Activated CD4-positive, CD25-positive, alpha-beta regulatory T cell treated with anti-CD3 and anti-CD28 coated beads, Interleukin-2, amount 50 U/mL, for 72 hours (primary cell): ENCODE measurements around the gene NOP16.

Experiments used
- DNase-seq: peaks from one replicate; pipeline ENCODE4 v3.0.0; 2021

NOP16 gene

GRCh38 chr5:176388444-176389134 lies at the start of gene NOP16, which contains the start of gene HIGD2A:
Gene NOP16 (minus strand): TSS chr5:176388598. CDS start chr5:176388539, 59 bp downstream.
Gene HIGD2A (plus strand): TSS chr5:176388751. CDS start chr5:176388820, 69 bp downstream.
- peak; percentile 96 for DNase-seq

GRCh38 chr5:176436656-176437055 lies 48.3 kb upstream of the NOP16 start:
- DNase-seq = no peak

- DNase-seq = no peak
These were observed 44.3 kb upstream of the NOP16 start for GRCh38 chr5:176432707-176433106.

GRCh38 chr5:176429972-176430371 lies 41.6 kb upstream of the NOP16 start:
- DNase-seq = no peak

DNA sequence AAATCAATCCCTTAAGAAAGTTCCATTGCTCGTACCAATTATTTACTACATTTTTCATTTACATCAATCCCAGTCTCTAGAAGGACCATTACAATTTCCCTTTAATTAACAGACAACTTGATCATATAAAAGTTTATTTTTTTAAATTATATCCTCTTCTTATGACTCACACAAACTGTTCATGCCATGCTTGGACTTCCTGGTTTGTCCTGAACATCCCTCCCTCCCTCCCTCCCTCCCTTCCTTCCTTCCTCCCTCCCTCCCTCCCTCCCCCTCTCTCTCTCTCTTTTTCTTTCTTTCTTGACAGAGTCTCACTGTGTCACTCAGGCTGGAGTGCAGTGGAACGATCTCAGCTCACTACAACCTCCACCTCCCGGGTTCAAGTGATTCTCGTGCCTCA lies 39.6 kb upstream of the NOP16 start:
- no peak for DNase-seq

- no peak for DNase-seq
These were observed 38.5 kb upstream of the NOP16 start for GRCh38 chr5:176426876-176427275.

DNA sequence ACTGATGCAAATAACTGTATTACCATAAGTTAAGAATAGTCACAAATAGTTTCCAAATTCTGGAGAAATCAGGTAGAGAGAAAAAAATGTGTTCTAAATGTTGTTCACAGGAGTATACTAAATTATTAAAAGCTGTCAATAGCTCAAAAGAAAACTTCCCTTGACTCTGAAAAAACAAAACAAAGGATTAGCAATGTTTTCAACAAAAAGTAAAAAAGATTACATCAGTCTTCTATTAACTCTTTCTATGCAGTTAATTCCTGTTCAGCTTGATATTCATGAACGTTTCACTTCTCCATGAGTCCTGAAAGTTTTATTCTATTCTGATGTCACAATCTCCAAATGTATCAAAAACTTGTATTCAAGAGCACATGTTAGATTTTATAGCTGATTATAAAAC lies 37.4 kb upstream of the NOP16 start:
- no peak for DNase-seq

- DNase-seq = no peak
These were observed 36.7 kb upstream of the NOP16 start for GRCh38 chr5:176425138-176425537.

GRCh38 chr5:176424181-176424580 lies 35.8 kb upstream of the NOP16 start:
- no peak for DNase-seq

DNA sequence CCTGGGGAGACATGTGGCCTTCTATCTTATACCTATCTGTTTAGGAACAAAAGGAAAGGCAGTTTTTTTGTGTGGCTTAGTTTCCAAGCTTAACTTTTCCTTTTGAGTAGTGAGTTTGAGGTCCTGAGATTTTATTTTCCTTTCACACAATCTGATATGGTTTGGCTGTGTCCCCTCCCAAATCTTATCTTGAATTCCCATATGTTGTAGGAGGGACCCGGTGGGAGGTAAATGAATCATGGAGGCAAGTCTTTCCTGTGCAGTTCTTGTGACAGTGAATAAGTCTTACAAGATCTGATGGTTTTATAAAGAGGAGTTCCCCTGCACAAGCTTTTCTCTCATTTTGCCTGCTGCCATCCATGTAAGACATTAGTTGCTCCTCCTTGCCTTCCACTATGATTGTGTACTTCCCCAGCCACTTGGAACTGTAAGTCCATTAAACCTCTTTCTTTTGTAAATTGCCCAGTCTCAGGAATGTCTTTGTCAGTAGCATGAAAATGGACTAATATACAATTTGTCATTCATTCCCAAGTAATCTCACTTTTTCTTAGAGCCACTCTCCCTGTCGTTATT lies 32.7 kb upstream of the NOP16 start:
- DNase-seq = no peak

DNA sequence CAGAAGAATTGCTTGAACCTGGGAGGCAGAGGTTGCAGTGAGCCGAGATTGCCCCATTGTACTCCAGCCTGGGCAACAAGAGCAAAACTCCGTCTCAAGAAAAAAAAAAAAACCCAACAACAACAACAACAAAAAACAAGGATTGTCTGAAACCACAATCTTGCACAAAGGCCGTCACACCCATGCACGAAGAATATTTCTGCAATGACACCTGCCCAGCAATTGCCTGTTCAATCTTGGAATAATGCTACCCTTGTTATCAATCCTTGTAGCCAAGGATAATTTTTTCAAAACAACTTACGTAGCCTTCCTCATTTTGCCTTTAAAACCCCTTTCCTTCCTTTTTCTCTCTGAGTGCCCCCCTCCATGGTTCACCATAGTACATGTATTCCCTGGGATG lies 31.7 kb upstream of the NOP16 start:
- DNase-seq = no peak

GRCh38 chr5:176418251-176418650 lies 29.9 kb upstream of the NOP16 start:
- DNase-seq = no peak

DNA sequence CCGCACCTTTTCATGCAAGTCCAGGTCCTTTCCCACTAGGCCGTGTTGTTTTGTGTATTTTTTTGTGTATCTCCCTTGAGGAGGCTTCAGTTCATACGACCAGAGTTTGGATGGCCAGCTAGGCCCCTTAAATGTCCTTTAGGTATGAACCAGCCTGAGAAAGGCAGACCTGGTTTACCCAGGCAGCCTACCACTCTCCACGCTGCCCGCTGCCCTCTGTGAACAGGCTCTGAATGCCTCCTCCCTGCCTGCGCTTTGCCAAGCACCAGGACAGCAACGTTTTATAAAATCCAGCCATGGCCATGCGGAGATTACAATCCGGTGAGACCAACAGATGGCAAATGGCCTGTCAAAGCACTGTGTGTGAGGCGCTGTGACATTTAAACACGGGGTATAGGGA lies 28.6 kb upstream of the NOP16 start:
- DNase-seq = no peak

GRCh38 chr5:176415952-176416924 lies 27.8 kb upstream of the NOP16 start, which contains the start of gene CLTB:
Gene CLTB (minus strand): TSS chr5:176416539. CDS start chr5:176416363, 176 bp downstream.
- peak; percentile 83 for DNase-seq

DNA sequence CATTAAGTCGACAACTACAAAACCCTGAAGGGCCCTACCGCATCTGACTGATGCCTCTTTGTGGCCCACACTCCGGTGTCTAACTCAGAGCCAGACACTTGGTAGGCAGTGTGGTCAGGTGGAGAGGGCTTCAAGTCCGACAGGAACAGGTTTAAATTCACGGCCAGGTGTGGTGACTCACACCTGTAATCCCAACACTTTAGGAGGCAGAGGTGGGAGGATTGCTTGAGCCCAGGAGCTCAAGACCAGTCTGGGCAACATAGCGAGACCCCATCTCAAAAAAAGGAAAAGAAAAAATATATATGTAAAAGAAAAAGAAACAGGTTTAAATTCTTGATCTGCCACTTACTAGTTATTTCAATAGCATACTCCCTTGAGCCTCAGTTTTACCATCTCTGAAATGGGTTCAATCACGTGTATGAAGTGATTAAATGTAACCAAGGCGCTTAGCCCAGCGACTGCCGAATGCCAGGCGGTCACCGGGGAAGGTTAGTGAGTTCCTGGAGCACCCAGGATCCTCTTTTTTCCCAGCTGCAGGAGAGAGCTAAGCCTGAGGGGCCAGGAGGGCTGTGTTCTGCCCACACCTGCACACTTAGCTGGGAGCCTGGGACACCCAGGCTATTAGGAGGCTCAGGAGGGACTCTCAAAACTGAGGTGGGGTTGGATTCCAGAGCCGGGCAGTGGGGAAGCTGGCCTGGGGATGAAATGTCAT lies 27.0 kb upstream of the NOP16 start:
- no peak for DNase-seq

- DNase-seq = no peak
These were observed 26.3 kb upstream of the NOP16 start for GRCh38 chr5:176414704-176415103.

DNA sequence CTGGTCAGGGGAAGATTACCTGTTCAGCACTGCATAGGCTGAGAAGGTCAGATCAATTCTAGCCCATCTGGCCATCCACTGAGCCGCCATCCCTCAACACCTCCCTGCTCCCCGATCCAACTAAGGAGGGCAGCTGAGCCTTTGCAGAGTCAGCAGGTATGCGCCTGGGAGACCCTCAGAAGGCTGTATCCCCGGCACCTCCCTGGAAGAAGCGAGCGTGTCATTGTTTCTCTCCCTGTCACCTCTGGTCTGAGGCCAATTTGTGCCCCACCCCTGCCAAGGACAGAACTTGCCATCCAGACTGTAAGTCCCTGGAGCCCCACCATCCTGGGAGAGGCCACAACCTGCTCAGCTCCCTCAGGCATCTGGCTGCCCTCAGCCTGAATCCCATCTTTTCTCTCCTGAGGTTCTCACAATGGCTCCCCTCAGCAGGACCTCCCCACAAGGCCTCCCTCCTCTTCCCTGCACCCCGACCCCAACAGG lies 25.4 kb upstream of the NOP16 start:
- no peak for DNase-seq

DNA sequence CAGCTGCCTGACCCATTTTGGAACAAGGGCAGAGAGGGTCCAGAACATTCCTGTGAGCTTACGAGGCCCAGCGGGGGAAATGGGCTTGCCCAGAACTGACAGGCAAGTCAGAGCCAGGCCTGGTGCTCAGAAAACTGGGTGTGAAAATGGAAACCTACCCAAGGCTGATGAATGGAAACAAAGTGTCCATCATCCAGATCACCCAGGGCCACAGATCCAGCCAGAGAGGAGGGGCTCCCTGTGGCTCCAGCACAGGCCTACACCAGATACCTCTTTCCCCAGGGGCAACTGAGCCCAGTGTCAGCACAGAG lies 24.8 kb upstream of the NOP16 start:
- DNase-seq = no peak

DNA sequence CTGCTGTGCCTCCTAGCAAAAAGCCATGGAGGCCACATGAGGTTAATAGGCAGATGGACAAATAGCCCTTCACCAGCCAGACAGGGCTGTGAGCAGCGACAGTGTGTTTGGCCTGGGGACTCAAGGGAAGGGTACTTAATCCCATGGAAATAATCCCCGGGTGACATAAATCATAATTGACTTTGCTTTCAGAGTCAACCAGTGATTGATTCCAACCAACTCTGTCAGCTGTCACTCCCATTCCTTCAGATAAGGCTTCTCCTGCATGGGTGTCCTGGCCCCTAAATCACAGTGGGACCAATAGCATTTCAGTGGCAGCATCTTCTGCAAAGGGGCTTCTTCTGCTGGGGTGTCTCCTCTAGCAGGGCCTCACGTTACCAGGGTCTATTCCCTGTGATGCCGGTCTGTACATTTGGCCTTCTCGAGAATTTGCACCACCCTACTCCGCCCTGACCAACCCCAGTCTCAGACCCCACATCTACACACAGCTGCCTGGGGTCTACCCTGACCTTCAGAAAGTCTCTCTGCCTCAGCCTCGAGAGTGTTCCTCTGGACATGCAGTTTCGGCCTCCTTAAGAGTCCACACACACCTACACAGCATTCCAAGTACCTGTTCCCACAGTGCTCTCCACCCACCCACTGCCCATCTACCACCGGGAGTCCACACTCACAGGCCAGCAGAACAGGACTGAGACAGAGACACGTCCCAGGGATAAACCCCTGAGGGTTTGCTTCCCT lies 24.3 kb upstream of the NOP16 start:
- no peak for DNase-seq

DNA sequence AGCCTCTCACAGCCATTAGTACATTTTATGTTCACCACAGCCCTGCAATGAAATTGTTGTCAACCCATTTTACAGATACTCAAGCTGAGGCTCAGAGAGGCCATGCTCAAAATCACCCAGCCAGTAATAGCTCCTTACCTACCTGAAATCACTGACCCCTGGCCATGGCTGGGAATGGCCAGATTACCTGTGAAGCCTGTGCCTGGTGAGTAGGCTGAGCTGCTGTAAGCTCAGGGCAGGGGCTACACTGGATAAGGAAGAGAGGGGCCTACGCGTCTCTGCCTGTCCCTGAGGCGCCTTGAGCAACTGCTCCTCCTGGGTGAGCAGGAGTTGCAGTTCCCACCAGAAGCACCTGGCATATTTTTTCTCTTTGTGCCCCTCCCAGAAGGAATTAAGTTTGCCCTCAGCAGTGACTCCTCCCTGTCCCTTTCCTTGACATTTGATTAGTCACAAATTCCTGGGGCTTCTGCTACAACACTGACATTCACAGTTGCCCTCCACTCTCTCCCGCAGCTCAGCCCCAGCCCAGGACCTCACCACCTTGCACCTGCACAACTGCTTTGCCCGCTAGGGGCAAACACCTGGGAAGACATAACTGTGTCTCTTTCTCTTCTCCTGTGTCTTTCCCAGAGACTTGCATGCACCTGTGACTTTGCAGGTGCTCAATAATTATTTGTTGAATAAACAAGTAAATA lies 22.2 kb upstream of the NOP16 start:
- no peak for DNase-seq

GRCh38 chr5:176409765-176410164 lies 21.4 kb upstream of the NOP16 start:
- no peak for DNase-seq

DNA sequence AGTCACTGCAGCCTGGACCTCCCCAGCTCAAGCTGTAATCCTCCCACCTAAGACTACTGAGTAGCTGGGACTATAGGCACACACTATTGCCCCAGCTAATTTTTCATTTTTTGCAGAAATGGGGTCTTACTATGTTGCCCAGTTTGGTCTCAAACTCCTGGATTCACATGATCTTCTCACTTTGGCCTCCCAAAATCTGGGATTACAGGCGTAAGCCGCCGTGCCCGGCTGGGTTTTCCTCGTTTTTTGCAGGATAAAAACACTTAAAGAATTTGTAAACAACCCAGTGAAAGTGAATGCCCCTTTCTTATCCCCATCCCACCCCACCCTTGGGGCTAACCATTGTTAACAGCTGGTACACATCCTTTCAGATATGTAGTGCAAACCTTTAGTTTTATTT lies 20.2 kb upstream of the NOP16 start:
- no peak for DNase-seq
